HG02852 (cell line): ENCODE data around the gene OR5V1.
"Not testable (repeated sequence)": the region's sequence is repeated elsewhere in the genome, so short reads cannot be mapped to it uniquely, and the experiment has no call there.

Source experiments
- ATAC-seq: cut with Tn5 transposase; IDR thresholded peaks from one replicate; pipeline ENCODE4 v1.9.1; 2021; ENCODE audit warnings: mild to moderate bottlenecking, moderate library complexity; ENCODE audit not compliant: unreplicated experiment

The OR5V1 gene

DNA sequence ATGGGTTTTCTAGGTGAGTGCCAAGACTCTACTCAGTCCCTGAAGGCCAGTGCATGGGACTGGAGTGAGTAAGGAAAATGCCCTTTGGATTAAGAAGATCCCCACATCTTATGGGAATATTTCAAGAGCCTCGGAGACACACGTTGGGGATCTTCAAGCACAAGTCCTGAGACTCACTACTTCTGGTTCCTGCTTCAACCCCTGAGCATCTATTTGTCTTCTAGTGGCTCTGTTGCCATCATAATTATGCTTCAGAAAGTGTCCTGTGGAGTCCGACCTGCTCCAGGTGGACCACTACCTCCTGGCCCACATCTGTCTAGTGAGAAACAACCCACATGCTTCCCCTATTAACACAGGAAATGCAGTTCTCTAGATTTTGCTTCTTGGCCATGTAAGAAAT is at the start of gene OR5V1:
Gene OR5V1, minus strand, starts transcription at position 101 of the 400 bp plus-strand sequence. CDS start 12,670 bp downstream, outside the sequence.
- no peak for ATAC-seq

DNA sequence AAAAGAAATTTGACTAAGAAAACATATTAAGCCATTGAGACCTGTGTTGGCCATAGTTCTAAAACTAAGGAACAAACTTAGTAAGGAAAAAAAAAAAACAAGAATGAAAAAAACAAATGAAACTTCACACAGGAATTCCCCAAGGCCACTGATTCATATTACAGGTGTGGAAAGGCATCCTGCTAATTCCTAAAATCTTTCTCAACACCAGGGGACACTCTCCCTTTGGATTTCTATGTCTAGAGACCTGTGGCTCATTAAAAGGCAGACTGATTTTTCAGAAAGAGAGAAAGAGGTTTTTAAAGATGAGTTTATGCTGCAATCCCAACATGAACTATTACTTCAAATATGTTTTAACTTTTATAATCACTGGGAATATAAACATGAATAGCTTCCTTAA is 45.9 kb upstream of the OR5V1 start, which contains the start of gene OR12D1:
Gene OR12D1, plus strand, starts transcription at position 341 of the 400 bp plus-strand sequence.
- no peak for ATAC-seq

DNA sequence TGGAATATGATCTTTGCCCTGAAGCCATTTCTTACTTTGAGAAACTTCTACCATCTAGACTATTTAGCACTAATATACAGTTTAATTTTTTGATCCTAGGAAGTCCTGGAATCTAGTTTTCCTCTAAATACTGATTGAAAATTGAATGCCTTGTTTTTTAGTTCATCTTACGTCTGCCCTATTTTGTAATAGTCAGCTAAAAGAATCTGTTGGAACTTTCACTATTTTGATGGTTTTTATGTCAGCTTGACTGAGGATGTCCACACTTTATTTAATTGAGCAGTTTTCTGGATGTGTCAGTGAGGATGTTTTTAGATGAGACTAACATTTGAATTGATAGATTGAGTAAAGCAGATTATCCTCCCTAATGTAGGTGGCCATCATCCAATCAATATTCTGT is 35.1 kb upstream of the OR5V1 start:
- ATAC-seq = no peak

DNA sequence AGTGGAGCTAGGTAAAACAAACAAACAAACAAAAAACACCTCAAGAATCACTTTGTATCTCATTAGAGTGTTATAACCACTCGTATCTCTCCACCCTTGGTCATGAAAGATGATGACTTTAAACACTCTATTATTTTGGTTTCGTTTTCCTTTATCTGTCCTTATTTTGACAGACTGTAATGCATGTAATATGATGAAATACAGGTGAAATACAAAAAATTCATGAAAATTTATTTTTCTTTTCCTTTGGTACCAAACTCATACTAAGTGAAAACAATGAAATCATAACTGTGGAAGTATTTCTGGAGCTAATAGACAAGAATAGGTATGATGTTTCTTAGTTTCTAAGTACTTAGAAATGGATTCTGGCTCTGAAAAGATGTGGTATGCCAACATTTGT is 30.9 kb upstream of the OR5V1 start:
- ATAC-seq = no peak

DNA sequence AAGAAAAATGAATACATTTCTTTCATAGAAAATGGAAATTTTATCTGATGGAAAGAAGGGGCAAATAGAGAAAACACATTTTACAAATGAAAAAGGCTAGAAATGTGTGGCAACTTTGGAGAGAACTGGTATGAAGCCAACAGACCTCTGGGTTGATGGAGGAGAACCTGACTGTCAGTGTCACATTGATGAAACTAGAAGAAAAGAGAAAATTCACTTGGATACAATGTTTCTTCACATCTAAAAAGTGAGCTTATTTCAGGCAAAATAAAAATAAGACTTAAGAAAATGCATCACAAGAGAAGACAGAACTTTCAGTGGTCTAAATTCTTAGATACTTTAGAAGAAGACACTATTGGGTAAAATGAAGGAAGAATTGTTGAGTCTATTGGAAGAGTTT is 26.7 kb upstream of the OR5V1 start, which contains the start of gene OR12D2:
Gene OR12D2, plus strand, starts transcription at position 301 of the 400 bp plus-strand sequence. CDS start 1,069 bp downstream, outside the sequence.
- ATAC-seq = no peak

DNA sequence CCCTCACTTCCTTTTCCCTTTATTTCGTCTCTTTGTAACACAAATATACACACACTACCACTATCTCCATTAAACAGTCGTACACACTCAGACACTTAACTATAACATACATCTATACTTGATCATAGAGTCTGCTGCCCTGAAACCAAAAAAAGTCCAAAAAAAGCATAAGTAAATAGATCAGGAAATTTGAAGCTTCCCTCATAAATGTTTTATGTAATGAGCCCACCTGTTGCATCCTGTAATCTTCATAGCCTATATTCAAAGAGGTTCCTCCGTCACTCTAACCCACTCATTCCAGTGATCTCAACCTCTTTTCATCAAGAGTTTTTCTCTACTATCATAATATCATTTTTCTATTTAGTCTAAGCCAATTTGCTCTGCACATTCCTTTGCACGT is 19.9 kb upstream of the OR5V1 start:
- no peak for ATAC-seq

DNA sequence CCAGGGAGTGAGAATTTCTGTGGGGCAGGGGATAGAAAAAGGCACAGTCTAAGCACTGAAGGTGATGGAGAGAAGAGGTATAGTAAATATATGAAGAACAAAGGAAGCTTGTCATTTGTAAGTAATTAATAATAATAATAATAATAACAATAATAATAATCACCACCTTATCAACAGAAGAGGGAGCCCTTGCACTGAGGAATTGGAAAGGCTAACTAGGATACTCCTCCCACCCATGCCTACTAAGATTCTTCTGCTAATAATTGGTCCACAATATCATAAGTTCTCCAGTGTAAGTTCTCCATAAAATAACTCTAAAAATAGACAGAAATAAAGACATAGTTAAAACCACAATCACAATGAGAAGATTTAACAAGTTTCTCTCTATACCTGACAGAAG is 7.3 kb upstream of the OR5V1 start:
- no peak for ATAC-seq

DNA sequence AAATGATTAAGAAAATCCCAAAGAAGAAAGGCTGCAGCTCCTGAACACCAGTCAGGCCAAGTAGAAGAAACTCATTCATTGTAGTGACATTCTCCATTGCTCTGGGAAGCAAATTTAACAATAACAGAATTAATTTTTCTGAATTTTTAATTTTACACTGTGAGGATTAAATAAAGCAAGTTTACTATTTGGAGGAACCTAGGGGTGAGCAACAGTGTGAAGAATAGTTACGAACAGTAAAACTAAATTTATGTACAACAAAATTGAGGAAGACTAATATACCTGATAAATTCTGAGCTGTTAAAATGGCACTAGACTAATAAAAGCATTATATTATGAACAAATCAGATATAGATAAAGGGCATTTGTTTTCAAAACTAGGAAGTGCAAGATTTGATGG is 6.5 kb upstream of the OR5V1 start, which contains the start of gene OR12D3:
Gene OR12D3, minus strand, starts transcription at position 101 of the 400 bp plus-strand sequence. Its CDS starts 4 bp downstream, at position 97.
- no peak for ATAC-seq

DNA sequence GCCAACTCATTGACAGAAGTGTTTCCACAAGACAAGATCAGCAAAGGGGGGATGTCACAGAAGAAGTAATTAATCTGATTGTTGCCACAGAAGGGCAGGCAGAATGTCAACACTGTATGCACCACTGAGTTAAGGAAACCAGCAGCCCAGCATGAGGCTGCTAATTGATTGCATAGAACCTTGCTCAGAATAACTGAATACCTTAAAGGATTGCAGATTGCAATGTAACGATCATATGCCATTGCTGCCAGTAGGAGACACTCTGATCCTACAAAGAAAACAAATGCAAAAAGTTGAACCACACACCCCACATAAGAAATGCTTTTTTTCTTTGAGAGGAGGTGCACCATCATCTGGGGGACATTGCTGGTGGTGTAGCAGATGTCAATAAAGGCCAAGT is 13.1 kb downstream of the OR5V1 start:
- ATAC-seq = no peak

DNA sequence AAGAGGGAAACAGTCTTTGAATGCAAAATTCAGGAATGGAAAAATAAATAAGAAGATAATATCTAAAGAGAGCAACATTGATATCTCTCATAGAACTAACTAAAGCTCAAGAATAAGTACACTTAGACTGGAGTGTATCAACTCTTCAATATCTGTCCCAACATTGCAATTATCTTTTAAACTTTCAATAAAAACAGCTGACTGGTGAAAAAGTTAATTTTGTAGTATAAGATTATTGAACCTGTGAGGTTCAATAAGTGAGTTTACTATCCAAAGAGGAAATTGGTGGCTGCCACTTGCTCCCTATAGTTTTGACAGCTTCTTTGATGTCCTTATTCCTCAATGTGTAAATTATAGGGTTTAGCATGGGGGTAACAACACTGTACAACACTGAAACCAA is 13.7 kb downstream of the OR5V1 start:
- no peak for ATAC-seq

DNA sequence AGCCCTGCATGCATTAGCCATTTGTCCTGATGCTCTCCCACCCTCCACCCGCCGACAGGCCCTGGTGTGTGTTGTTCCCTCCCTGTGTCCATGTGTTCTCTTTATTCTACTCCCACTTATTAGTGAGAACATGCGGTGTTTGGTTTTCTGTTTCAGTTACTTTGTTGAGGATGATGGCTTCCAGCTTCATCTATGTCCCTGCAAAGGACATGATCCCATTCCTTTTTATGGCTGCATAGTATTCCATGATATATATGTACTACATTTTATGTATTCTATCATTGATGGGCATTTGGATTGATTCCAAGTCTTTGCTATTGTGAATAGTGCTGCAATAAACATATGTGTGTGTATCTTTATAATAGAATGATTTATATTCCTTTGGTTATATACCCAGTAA is 19.3 kb downstream of the OR5V1 start:
- ATAC-seq = not testable (repeated sequence)

DNA sequence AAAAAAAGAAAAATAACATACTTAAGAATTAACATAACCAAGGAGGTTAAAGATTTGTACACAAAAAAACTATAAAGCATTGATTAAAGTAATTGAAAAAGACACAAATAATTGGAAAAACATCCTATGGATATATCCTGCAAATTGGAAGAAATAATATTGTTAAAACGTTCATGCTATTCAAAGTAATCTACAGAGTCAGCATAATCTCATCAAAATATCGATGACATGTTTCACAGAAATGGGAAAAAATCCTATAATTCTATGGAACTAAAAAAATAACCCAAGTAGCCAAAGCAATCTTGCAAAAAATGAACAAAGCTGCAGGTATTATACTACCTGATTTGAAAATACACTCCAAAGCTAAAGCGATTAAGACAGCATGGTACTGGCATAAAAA is 23.3 kb downstream of the OR5V1 start:
- ATAC-seq = no peak

DNA sequence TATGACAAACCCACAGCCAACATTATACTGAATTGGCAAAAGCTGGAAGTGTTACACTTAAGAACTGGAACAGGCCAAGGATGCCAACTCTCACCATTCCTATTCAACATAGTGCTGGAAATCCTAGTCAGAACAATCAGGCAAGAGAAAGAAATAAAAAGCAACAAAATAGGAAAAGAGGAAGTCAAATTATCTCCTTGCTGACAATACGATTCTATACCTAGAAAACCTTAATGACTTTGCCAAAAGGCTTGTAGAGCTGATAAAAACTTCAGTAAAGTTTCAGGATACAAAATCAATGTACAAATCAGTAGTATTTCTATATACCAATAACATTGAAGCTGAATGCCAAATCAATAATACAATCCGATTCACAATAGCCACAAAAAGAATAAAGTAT is 32.4 kb downstream of the OR5V1 start:
- no peak for ATAC-seq

DNA sequence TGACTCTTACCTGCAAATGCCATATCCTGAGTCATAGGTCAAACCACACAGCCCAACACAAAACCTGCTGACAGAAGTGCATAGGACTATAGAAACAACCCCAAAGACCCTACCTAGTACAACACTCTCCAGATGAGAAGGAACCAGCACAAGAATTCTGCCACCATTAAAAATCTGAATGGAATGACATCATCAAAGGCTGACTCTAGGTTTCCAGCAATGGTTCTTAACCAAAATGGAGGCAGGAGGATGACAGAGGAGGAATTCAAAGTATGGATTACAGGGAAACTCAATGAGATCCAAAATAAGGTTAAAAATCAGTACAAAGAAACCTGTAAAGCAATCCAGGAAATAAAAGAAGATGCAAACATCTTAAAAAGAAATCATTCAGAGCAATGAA is 36.0 kb downstream of the OR5V1 start:
- no peak for ATAC-seq

DNA sequence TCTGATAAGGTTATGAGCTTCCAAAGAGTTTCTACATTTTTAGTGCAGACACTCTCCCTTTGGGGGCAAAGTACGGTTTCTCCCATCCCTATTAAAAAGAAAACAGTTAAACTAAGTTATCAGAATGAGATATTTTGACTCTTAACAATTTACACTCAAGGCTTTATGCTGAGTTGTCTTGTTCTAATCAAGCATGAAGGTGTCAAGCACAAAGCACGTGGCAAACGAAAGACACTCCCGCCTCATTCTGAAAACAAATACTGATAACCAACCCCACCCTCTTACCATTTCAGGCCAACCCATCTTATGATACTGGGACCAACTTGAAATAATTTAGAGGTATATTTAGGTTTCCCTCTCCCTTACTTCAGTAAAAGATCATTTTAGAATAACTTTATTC is 42.9 kb downstream of the OR5V1 start:
- ATAC-seq = no peak

DNA sequence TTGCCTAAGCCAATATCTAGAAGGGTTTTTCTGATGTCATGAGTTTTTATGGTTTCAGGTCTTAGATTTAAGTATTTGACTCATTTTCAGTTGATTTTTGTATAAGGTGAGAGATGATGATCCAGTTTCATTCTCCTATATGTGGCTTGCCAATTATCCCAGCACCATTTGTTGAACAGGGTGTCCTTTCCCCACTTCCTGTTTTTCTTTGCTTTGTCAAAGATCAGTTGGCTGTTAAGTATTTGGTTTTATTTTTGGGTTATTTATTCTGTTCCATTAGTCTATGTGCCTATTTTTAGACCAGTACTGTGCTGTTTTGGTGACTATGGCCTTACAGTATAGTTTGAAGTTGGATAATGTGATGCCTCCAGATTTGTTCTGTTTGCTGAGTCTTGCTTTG is 45.3 kb downstream of the OR5V1 start:
- ATAC-seq = not testable (repeated sequence)

DNA sequence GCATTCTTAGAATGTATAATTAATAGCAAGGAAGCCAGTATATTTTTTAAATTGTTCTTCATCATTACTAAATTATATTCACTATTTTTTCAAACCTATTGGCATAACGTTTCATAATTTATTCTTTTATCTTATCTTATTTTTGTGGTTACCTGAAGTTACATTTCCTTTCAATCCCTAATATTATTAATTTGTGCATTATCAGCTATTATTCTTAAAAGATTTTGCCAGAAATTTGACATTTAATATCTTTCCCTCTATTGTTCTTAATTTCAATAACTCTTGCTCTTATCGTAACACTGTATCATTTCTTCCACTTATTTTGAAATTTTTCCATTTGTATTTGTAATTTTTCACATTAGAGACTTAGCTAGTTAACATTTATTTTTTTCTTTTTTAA is 48.7 kb downstream of the OR5V1 start:
- ATAC-seq = no peak
